GM19438 (cell line): Measurements from ENCODE around the gene ZMAT2.
"Not testable (repeated sequence)": the region's sequence is repeated elsewhere in the genome, so short reads cannot be mapped to it uniquely, and the experiment has no call there.

Experiments used
- ATAC-seq: cut with Tn5 transposase; IDR thresholded peaks from one replicate; pipeline ENCODE4 v1.9.1; 2021; ENCODE audit warnings: low read depth; ENCODE audit not compliant: unreplicated experiment

ZMAT2 gene

DNA sequence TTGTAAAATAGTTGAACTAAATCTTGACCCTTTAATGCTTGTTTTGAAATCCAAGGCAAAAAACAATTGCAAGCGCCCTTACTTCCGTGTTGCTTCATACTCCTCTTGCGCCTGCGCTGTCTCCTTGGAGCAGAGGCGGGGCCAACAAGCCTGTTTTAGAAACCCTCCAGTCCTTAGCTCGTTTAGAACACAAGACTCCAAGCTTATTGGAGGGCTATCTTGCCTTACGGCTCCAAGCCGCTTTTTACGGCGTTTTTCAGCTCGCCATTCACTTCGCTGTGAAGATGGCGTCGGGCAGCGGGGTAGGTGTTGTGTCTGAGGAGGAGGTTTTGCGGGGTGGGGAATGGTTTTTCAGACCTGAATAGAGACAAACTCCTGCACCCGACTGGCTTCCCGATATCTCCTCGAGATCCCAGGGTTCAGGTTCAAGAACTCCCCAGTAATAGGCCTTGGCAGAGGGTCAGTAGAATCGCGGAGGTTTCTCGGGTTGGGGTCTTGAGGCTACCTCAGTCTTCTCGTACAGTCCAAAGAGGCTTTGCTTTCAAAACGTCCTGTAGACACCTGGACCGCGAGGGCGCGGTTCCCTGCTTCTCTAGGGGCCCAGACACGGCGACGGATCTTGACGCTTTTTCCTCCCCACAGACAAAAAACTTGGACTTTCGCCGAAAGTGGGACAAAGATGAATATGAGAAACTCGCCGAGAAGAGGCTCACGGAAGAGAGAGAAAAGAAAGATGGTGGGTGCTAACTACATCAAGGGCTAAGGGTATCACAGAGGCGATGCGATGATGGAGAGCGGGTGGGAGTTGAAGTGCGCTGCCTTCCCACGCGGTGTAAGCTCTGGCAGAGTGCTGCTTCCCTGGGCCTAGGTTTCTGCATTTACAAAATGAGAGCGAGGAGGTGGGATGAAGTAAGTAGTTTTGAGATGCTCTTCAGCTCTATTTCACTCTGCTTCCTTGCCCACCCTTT lies at the start of gene ZMAT2:
ZMAT2 (plus strand) TSS at position 271 of the 968 bp plus-strand sequence; CDS start at position 285, 14 bp downstream.
- peak; percentile 96 for ATAC-seq

DNA sequence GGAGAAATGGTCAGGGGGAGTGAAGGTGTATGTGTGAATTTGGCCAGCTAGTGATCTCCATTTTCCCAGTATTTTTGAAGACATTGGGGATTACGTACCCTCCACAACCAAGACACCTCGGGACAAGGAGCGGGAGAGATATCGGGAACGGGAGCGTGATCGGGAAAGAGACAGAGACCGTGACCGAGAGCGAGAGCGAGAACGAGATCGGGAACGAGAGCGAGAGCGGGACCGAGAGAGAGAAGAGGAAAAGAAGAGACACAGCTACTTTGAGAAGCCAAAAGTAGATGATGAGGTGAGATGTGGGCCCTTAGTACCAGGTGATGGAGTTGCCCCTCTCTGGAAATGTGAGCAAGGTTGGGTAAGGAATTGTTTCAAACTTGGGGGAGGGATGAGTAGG lies 41.4 kb upstream of the ZMAT2 start:
- ATAC-seq, result no peak

DNA sequence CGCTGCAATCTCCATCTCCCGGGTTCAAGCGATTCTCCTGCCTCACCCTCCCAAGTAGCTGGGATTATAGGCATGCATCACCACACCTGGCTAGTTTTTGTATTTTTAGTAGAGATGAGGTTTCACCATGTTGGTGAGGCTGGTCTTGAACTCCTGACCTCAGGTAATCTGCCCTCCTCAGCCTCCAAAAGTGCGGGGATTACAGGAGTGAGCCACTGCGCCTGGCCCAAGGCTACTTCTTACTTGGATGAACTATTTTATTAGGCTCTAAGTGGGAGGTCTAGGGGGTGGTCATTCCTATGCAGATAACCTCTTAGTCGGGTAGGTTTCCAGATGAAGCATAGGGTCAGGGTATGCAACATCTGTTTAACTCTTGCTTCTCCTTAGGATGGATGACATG lies 39.9 kb upstream of the ZMAT2 start:
- not testable (repeated sequence) for ATAC-seq

DNA sequence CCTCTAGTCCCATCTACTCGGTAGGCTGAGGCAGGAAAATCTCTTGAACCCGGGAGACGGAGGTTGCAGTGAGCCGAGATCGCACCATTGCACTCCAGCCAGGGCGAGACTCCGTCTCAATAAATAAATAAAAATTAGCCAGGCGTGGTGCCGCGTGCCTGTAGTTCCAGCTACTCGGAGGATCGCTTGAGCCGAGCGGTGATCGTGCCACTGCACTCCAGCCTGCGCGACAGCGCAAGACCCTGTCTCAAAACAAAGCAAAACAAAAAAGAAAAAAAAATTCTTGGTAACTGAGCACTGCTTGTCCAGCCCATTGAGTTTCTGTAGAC lies 36.3 kb upstream of the ZMAT2 start:
- no peak for ATAC-seq

DNA sequence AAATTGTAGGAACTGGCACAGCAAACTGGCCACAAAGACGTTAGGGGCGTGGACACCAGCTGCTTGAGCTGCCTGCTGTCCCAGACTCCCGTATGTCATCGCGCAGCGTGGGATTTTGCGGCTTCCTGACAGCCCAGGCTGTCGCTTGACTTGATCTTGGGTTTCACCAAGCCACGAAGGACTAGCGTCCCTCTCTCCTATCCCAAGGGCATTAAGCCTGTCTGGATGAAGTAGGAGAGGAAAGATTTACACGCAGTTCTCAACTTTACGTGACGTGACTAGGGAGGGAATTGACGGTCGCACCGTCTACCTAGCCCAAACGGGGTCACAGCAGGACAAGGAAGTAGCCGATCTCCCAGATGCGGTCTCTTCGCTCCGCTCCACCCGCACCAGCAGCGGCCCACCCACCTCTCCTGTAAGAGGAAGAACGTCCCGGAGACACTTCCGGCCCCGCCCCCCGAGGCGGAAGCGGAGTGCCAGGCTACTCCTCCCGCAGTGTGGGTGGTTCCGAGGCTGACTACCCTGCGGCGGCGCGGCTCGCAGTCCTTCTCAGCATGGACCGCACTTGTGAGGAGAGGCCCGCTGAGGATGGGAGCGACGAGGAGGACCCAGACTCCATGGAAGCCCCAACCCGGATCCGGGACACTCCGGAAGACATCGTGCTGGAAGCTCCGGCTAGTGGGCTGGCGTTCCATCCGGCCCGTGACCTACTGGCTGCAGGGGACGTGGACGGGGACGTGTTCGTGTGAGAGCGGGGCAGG lies 35.7 kb upstream of the ZMAT2 start, which contains the start of gene WDR55:
WDR55 (plus strand) TSS at position 546 of the 761 bp plus-strand sequence; CDS start at position 555, 9 bp downstream.
- ATAC-seq, result peak; percentile 97

GRCh38 chr5:140671035-140671434 lies 29.2 kb upstream of the ZMAT2 start:
- not testable (repeated sequence) for ATAC-seq

DNA sequence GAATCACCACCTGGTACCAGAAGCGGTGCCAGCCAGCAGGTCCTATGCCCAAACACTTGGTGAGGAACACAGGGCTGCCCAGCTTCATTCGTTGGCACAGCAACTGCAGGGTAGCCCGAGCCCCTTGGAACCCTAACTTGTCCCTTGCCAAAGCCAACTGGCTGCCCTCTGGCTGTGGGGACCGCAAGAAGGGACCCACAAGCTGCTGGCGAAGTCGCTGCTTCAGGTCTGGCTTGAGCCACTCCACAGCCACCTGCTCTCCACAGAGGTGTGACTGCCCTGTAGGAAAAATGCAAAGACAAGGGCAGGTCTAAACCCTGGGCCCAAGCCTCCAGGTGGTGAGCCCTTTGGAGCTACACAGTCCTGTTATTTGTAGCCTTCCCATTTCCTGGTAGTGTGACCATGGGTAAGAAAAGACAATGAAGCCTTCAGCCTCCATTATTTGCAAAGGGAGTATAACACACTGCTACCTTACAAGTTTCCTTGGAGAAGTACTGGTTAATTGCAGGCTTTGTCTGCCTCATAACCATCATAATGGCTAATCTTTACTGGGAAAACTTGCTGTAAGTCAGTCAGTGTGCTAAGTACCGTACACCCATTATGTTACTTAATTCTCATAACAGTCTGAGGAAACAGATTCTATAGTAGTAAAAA lies 28.6 kb upstream of the ZMAT2 start:
- ATAC-seq, result no peak

GRCh38 chr5:140672455-140673186 lies 27.6 kb upstream of the ZMAT2 start:
- ATAC-seq, result no peak

DNA sequence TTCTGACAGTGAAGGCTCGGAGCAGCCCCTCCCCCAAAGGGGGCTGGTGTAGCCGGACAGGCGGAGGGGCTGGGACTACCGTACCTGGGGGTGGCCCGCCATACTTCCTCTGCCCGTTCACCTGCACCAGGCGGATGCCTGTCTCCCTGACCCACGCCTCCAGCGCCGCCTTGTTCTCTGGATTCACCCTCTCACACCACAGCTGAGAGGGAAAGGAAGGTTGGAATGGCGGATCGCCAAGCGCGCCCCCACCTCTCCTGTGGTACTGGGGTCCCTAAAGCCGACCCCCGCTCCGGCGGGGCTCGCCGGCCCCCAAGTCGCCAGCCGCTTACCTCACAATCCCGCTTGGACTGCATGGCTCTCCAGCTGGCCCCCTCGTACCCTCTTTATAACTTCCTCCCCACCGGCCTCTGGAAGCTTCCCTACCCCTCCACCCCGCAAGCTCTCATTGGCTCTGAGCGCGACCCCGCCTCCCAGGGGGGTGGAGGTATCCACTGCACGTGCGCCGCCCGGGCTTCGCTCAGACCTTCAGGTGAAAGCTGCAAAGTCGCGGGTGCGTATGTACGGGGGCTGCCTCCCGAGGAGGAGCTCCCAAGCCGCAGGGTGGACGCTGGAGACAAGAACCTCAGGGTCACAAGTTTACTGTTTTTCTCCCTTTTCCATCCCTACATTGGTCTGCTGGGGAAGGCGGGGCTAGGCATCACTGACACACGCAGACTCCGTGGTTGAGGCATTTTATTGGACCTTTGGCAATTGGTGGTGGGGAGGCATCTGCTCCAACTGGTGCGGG lies 26.9 kb upstream of the ZMAT2 start, which contains the start of gene DND1:
DND1 (minus strand) TSS at position 390 of the 790 bp plus-strand sequence; CDS start at position 356, 34 bp downstream.
- no peak for ATAC-seq

- no peak for ATAC-seq
These were observed 26.0 kb upstream of the ZMAT2 start for GRCh38 chr5:140674211-140674610.

GRCh38 chr5:140674629-140675028 lies 25.6 kb upstream of the ZMAT2 start:
- ATAC-seq, result no peak

DNA sequence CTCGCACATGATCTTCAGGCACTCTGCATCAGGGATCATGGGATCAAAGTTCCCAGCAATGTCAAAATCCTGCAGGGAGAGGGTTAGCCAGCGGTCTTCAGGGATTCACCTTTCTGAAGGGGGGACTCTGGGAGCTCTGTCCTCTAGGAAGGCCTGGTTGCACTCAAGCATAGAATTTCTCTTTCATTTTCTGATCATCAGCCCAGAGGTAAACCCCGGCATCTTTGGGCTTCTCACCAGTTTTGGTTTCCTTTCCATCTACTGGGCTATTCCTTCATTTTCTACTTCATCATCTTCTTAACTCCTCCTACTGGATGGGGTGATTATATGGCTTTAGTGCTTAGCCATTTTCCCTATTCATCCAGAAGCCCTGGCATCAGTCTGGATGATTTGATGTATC lies 22.3 kb upstream of the ZMAT2 start:
- peak; percentile 58 for ATAC-seq

DNA sequence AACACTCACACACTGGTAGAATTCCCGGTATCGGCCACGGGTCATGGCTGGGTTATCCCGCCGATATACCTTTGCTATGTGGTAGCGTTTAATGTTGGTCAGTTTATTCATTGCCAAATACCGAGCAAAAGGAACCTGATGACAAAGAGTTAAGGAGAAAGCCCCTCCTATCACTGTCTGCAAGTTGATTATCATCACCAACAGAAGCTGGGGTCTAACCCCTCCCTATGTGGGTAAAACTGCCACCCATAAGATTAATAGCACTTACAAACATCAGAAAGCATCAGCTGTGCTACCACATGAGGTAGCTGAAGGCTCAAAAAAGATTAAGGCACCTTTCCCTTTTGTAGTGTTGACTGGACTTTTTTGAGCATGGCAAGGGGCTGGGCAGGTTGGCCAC lies 21.3 kb upstream of the ZMAT2 start:
- no peak for ATAC-seq

- no peak for ATAC-seq
These were observed 9.8 kb upstream of the ZMAT2 start for GRCh38 chr5:140690376-140690932.

DNA sequence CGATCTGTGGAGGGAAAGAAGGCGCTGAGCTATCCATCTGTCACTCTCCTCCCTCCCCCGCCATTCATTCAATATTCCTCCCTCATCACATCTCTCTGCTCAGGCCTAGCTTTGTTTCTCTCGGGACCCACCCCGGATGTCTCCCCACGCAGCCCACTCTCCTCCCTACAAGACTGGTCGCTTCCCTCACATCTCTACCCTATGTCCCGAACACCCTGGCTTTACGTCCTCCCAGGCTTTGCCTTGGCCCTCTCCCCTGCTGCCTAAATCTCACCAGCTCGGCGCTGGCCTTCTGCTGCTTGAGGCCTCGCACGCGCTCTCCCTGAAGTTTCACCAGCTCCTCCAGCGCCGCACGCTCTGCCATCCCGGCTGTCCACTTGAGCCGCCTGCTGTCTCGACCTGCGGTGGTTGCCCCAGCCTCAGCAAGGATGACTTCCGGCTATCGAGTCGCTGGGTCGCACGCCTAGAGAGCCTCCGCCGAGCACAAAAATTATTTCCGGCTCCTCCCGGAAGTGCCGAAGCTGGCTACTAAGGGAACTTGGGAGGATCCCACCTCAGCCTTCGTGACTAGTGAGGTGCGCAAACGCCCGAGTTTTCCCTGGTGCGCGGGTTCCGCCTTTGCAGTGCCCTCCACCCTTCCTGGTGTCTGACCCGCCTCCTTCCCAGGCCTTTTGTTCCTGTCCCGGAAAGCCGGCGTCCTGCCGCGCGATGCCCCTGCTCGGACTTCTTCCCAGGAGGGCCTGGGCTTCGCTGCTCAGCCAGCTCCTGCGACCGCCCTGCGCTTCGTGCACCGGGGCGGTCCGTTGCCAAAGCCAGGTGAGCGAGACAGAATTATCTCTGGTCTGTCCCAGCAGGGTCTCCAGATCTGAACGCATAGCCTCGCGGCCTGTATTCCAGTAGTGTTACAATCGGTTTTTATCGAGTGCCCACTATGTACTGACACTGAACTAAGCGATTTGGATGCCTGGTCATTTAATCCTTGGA lies 9.0 kb upstream of the ZMAT2 start, which contains the start of the genes HARS1 and HARS2:
HARS1 (minus strand) TSS at position 430 of the 984 bp plus-strand sequence; CDS start at position 364, 66 bp downstream.
HARS2 (plus strand) TSS at position 515 of the 984 bp plus-strand sequence; CDS start at position 709, 194 bp downstream.
- ATAC-seq, result peak; percentile 98

DNA sequence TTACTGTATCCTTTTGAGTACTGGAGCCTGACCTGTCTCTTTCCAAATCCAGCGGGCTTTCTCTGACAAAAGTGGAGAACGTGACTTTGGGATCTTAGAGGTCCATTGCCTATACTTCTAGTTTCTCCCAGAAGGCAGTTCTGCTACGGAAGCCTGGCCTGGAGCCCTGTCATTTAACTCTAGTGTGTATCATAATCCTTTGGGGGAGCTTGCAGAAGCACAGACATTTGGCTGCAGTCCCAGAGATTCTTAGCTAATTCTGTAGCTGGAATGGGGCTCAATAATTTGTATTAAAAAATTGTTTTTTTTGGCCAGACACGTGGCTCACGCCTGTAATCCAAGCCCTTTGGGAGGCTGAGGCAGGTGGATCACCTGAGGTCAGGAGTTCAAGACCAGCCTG lies 6.0 kb upstream of the ZMAT2 start:
- ATAC-seq, result no peak

DNA sequence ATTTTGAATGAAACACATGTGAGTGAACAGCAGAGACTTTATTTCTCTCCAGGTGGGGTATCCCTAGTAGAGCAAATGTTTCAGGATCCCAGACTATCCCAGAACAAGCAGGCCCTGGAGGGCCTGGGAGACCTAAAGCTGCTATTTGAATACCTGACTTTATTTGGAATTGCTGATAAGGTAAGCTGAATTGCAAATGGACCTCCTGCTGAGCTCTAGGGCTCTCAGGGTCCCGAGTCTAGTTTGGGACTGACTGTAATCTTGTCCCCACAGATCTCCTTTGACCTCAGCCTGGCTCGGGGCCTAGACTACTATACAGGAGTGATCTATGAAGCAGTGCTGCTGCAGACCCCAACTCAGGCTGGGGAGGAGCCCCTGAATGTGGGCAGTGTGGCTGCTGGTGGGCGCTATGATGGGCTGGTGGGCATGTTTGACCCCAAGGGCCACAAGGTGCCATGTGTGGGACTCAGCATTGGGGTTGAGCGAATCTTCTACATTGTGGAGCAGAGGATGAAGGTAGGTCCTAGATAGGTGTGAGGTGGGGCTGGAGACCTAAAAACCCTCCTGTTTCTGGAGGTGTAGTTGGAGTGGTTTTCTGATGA lies 3.3 kb upstream of the ZMAT2 start:
- no peak for ATAC-seq
